HG02884 (cell line): ENCODE measurements around the gene ZNF225.
"Not testable (repeated sequence)": the region's sequence is repeated elsewhere in the genome, so short reads cannot be mapped to it uniquely, and the experiment has no call there.

ENCODE experiments used
- ATAC-seq: cut with Tn5 transposase; IDR thresholded peaks from one replicate; pipeline ENCODE4 v1.9.1; 2021; ENCODE audit warnings: mild to moderate bottlenecking, moderate library complexity; ENCODE audit not compliant: unreplicated experiment

The ZNF225 gene

DNA sequence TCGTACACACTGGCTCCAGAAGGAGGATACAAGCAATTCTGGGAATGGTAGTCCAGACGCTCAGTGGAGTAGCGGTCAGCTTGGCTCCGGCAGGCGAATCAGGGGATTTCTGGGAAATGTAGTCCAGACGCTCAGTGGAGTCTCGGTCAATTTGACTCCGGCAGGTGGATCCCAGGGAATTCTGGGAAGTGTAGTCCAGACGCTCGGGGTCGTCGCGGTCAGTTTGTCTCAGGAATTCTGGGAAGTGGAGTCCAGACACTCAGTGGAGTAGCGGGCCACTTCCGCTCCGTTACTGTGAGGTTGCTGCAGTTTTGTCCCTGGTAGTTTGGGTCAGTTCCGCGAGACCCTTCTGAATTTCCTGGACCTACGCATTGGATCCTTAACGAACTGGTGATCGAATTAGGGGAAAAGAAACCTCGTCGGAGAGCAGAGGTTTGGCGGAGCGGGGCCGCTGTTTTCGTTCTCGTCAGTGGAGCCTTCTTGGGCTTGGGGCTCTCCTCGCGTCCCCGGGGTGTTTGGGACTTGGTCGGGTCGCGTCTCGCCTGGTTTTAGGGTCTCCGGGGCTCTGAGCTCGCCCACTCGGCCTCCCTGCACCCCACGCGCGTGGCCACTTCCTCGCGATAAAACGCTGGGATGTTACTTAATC lies at the start of gene ZNF225:
TSS of gene ZNF225 (plus strand) at position 262 of the 646 bp plus-strand sequence. CDS start 2,429 bp downstream, outside the sequence.
- ATAC-seq = peak; percentile 91

DNA sequence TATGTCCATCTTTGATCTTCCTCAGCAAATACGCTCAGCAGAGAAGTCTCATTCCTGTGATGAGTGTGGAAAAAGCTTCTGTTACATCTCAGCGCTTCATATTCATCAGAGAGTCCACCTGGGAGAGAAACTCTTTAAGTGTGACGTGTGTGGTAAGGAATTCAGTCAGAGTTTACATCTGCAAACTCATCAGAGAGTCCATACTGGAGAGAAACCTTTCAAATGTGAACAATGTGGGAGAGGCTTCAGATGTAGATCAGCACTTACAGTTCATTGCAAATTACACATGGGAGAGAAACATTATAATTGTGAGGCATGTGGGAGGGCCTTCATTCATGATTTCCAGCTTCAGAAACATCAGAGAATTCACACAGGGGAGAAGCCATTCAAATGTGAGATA lies 46.9 kb upstream of the ZNF225 start:
- ATAC-seq = no peak

DNA sequence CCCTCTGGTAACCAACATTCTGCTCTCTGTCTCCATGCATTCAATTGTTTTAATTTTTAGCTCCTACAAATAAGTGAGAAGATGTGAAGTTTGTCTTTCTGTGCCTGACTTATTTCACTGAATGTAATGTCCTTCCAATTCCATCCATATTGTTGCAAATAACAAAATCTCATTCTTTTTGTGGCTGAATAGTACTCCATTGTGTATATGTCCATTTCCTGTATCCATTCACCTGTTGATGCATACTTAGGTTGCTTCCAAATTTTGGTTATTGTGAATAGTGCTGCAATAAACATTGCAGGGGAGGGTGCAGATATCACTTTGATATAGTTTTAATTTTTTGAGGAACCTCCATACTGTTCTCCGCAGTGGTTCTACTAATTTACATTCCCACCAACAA lies 43.8 kb upstream of the ZNF225 start:
- ATAC-seq = no peak

- peak; percentile 96 for ATAC-seq
Measured at GRCh38 chr19:44071824-44072542, 41.2 kb upstream of the ZNF225 start, which contains the start of gene ZNF284. Gene ZNF284 (plus strand): TSS chr19:44072159. CDS start chr19:44076390, 4,231 bp downstream.

- ATAC-seq = no peak
Measured at GRCh38 chr19:44072543-44073401, 40.4 kb upstream of the ZNF225 start.

DNA sequence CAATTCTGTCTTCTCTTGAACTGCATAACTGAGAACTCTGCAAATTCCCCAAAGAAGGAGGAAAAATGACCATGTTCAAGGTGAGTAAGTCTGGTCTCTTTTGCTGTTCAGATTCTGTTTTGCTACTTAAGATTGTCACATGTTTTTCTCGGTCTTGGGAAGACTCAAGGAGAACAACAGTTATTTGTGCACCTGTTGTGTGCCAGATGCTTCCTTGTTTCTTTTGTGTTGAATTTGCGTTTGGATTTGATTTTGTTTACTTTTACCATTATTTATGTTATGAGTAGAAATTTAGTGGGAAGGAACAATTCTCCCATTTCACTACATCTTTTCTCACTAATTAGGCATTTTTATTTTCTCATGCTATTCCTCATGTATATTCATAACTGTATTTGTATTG lies 36.9 kb upstream of the ZNF225 start:
- ATAC-seq = no peak

DNA sequence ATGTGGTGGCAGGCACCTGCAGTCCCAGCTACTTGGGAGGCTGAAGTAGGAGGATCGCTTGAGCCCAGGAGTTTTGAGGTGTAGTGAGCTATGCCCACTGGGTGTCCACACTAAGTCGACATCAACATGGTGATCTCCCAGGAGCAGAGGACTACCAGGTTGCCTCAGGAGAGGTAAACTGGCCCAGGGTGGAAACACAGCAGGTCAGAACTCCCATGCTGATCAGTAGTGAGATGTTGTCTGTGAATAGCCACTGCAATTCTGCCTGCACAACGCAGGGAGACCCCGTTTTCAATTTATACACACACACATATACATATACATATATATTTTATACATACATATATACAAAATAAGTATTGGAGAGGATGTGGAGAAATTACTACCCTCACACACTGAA lies 21.1 kb upstream of the ZNF225 start:
- ATAC-seq = no peak

DNA sequence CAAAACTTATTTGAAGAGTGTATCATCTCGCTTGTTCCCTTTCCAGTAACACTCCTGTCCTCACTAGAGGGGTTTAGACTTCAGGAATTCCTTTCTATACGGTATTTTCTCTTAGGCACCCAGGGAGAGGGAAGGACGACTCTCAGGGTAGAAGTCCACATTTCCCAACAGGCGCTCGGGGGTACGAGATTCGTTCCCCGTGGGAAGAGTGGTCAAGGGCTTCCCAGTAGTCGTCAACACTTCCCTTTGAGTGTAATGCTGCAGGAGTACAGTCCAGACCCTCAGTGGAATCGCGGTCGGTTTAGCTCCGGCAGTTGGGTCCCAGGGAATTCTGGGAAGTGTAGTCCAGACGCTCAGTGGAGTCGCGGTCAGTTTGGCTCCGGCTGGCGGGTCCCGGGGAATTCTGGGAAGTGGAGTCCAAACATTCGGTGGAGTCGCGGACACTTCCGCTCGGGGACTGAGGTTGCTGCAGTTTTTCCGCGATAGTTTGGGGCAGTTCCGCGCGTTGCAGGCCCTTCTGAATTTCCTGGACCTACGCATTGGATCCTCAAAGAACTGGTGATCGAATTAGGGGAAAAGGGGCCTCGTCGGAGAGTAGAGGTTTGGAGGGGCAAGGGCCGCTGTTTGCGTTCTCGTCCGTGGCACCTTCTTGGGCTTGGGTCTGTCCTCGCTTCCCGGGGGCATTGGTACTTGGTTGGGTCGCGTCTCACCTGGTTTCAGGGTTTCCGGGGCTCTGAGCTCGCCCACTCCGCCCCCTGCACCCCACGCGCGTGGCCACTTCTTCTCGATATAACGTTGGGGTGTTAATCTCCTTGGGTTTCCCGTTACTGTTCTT lies 19.1 kb upstream of the ZNF225 start, which contains the start of gene ZNF224:
TSS of gene ZNF224 (plus strand) at position 431 of the 835 bp plus-strand sequence. CDS start 3,513 bp downstream, outside the sequence.
- peak; percentile 82 for ATAC-seq

DNA sequence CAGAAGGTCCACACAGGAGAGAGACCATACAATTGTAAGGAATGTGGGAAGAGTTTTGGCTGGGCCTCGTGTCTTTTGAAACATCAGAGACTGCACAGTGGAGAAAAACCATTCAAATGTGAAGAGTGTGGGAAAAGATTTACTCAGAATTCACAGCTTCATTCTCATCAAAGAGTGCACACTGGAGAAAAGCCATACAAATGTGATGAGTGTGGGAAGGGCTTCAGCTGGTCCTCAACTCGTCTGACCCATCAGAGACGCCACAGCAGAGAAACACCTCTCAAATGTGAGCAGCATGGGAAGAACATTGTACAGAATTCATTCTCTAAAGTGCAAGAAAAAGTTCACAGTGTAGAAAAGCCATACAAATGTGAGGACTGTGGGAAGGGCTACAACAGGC lies 5.4 kb upstream of the ZNF225 start:
- ATAC-seq = no peak

GRCh38 chr19:44109458-44109857 lies 3.7 kb upstream of the ZNF225 start:
- no peak for ATAC-seq

GRCh38 chr19:44111910-44112463 lies 1.2 kb upstream of the ZNF225 start:
- no peak for ATAC-seq

DNA sequence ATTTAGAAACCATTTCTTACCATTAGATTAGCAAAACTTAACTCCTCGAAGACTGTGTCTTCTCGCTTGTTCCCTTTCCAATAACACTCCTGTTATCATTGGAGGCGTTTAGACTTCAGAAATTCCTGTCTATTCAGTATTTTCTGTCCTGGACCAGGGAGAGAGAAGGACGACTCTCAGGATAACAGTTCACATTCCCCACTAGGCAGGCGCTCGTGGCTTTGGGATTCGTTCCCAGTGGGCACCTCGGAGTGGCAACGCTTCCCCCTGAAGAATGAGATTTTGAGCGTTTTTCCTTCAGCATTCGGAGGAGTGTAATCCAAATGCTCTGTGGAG lies 429 bp upstream of the ZNF225 start:
- ATAC-seq = no peak

GRCh38 chr19:44113784-44114390 lies 688 bp downstream of the ZNF225 start:
- peak; percentile 14 for ATAC-seq

- ATAC-seq = not testable (repeated sequence)
Measured at GRCh38 chr19:44121162-44121561, 8.0 kb downstream of the ZNF225 start.

- no peak for ATAC-seq
Measured at GRCh38 chr19:44131955-44132354, 18.8 kb downstream of the ZNF225 start.

DNA sequence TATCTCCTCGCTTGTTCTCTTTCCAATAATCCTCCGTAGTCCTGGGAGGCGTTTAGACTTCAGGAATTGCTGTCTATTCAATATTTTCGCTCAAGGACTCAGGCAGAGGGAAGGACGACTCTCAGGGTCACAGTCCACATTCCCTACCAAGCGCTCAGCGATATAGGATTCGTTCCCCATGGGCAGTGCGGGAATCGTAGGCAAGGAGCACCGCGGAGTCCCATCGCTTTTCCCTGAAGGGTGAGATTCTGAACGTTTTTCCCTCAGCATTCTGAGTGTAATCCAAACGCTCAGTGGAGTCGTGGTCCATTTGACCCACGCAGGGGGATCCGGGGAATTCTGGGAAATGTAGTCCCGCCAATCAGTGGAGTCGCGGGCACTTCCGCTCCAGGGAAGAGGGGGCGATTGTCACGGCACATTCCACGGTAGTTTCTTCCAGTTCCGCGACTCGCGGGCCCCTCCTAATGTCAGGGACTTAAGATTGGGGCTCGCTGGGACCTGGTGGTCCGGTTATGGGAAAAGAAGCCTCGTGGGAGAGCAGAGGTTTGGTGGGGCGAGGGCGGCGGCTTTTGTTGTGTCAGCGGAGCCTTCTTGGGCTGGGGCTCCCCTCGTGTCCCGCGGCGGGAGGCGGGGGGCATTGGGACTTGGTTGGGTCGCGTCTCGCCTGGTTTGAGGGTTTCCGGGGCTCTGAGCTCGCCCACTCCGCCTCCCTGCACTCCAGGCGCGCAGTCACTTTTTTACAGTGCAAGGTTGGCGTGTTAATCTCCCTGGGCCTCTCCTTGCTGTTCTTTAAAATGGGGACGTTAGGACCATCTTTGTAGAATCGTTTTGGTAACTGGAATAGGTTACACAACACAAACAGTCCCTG lies 28.2 kb downstream of the ZNF225 start, which contains the start of gene ZNF234:
TSS of gene ZNF234 (plus strand) at position 364 of the 868 bp plus-strand sequence. CDS start 3,079 bp downstream, outside the sequence.
- ATAC-seq = peak; percentile 55

GRCh38 chr19:44142059-44142433 lies 28.8 kb downstream of the ZNF225 start:
- no peak for ATAC-seq

DNA sequence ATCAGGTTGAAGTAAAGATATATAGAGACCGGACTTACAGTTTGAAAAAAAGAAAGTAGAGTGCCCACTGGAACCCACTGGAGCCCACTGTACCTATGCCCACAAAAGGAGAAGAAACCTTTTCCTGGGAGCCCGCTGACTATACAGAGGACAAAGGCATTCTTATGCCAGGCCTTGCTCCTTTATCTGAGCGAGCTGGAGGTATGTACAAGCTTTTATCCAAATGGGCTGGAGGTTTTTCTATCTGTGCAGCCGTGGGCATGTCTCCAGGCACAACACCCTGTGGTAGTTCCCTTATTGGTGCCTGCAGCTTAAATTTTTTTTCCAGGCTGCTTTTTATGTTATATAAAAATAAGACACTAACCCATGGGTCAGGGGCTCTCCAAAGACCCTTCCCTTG lies 36.6 kb downstream of the ZNF225 start:
- ATAC-seq = no peak

GRCh38 chr19:44151491-44151890 lies 38.3 kb downstream of the ZNF225 start:
- no peak for ATAC-seq
